ENCODE results near the gene GRPEL1.

The GRPEL1 gene

GRCh38 chr4:7024336-7024890, 43.5 kb downstream of the GRPEL1 start:
- no peak overlapping the region for H3K4me3 ChIP-seq (replicated peaks; ENCODE audit: low read depth, low read length)
- TF ChIP-seq CTCF (IDR thresholded peaks at IDR 0.05; ENCODE audit: low read length, missing control alignments): no peak
- no peak for DNase-seq (ENCODE audit: low read depth)

GRCh38 chr4:7023901-7024300, 44.0 kb downstream of the GRPEL1 start:
- TF ChIP-seq CTCF (IDR thresholded peaks at IDR 0.05; ENCODE audit: low read length, missing control alignments): no peak
- DNase-seq (ENCODE audit: low read depth): no peak
- no peak overlapping the region for H3K4me3 ChIP-seq (replicated peaks; ENCODE audit: low read depth, low read length)

- H3K4me3 ChIP-seq (replicated peaks; ENCODE audit: low read depth, low read length): no peak overlapping the region
- no peak for TF ChIP-seq CTCF (IDR thresholded peaks at IDR 0.05; ENCODE audit: low read length, missing control alignments)
- no peak for DNase-seq (ENCODE audit: low read depth)
These were observed 44.4 kb downstream of the GRPEL1 start for GRCh38 chr4:7023486-7023885.

GRCh38 chr4:7021930-7022664, 45.8 kb downstream of the GRPEL1 start:
- no peak overlapping the region for H3K4me3 ChIP-seq (replicated peaks; ENCODE audit: low read depth, low read length)
- peak; percentile 79 for DNase-seq (ENCODE audit: low read depth)
- no peak for TF ChIP-seq CTCF (IDR thresholded peaks at IDR 0.05; ENCODE audit: low read length, missing control alignments)

GRCh38 chr4:7021355-7021754, 46.5 kb downstream of the GRPEL1 start:
- no peak for DNase-seq (ENCODE audit: low read depth)
- TF ChIP-seq CTCF (IDR thresholded peaks at IDR 0.05; ENCODE audit: low read length, missing control alignments): no peak
- H3K4me3 ChIP-seq (replicated peaks; ENCODE audit: low read depth, low read length): no peak overlapping the region

- no peak for TF ChIP-seq CTCF (IDR thresholded peaks at IDR 0.05; ENCODE audit: low read length, missing control alignments)
- DNase-seq (ENCODE audit: low read depth): no peak
- no peak overlapping the region for H3K4me3 ChIP-seq (replicated peaks; ENCODE audit: low read depth, low read length)
These were observed 47.0 kb downstream of the GRPEL1 start for GRCh38 chr4:7020856-7021255.

GRCh38 chr4:7020290-7020689, 47.6 kb downstream of the GRPEL1 start:
- no peak for TF ChIP-seq CTCF (IDR thresholded peaks at IDR 0.05; ENCODE audit: low read length, missing control alignments)
- H3K4me3 ChIP-seq (replicated peaks; ENCODE audit: low read depth, low read length): no peak overlapping the region
- no peak for DNase-seq (ENCODE audit: low read depth)
